WTC11 (cell line): ENCODE measurements around the gene MBD3L3. TPM values are rescaled to one million over a fixed set of nuclear protein-coding genes. Genes with fewer than 3 reads are reported as not detected.

Experiments used
- ATAC-seq: fragments of 200-7000 bp; cut with Tn5 transposase; 2 replicates; pipeline ENCODE4 v1.10.0; 2021; ENCODE audit warnings: mild to moderate bottlenecking, moderate library complexity
- CTCF ChIA-PET: fragments of 300-600 bp; sonication (Branson Sonifier 250); formaldehyde crosslinking; loops from one replicate; lab custom pipeline; 2021; ENCODE audit warnings: antibody characterized with exemption; lab: Charles Lee
- POLR2A ChIA-PET: fragments of 350-600 bp; sonication (Branson Sonifier 250); formaldehyde crosslinking; loops from one replicate; lab custom pipeline; 2021; ENCODE audit warnings: antibody characterized with exemption; lab: Charles Lee
- DNase-seq: peaks from one replicate; pipeline ENCODE4 v3.0.0; 2021; ENCODE audit warnings: low spot score
- H3K27ac Mint-ChIP-seq: 2 replicates; pipeline ENCODE4 v1.8.0; 2021; ENCODE audit warnings: mixed read lengths
- H3K27me3 Mint-ChIP-seq: 2 replicates; pipeline ENCODE4 v1.8.0; 2021; ENCODE audit warnings: low read depth, mild to moderate bottlenecking, moderate library complexity, mixed read lengths
- H3K36me3 Mint-ChIP-seq: 2 replicates; pipeline ENCODE4 v1.8.0; 2021; ENCODE audit warnings: mixed read lengths
- H3K4me1 Mint-ChIP-seq: 2 replicates; pipeline ENCODE4 v1.8.0; 2022; ENCODE audit warnings: mixed read lengths
- H3K4me3 Mint-ChIP-seq: 2 replicates; pipeline ENCODE4 v1.8.0; 2021; ENCODE audit warnings: mild to moderate bottlenecking, moderate library complexity, mixed read lengths
- H3K9me3 Mint-ChIP-seq: 2 replicates; pipeline ENCODE4 v1.8.0; 2021; ENCODE audit warnings: mixed read lengths
- CBFB ChIP-seq: sonication (generic); formaldehyde crosslinking; IDR thresholded peaks from 2 replicates; pipeline ENCODE4 v1.8.1; 2022; ENCODE audit warnings: mild to moderate bottlenecking, low read depth, missing genetic modification reagents
- E2F1 ChIP-seq: sonication (generic); formaldehyde crosslinking; IDR thresholded peaks from 2 replicates; pipeline ENCODE4 v1.8.0; 2022; ENCODE audit warnings: mild to moderate bottlenecking, missing genetic modification reagents
- ESRRA ChIP-seq: sonication (generic); formaldehyde crosslinking; IDR thresholded peaks from 2 replicates; pipeline ENCODE4 v1.8.1; 2022; ENCODE audit warnings: mild to moderate bottlenecking, missing genetic modification reagents, borderline replicate concordance
- GTF2I ChIP-seq: fragments of 250-450 bp; sonication (Bioruptor Pico); conservative IDR thresholded peaks from 2 replicates; pipeline ENCODE4 v1.4.0; 2021; ENCODE audit warnings: mild to moderate bottlenecking
- JAZF1 ChIP-seq: fragments of 250-450 bp; sonication (Bioruptor Pico); IDR thresholded peaks from 2 replicates; pipeline ENCODE4 v1.9.0; 2021; ENCODE audit warnings: moderate library complexity, mild to moderate bottlenecking, inconsistent platforms
- MAX ChIP-seq: sonication (generic); formaldehyde crosslinking; IDR thresholded peaks from 2 replicates; pipeline ENCODE4 v1.8.0; 2022; ENCODE audit warnings: mild to moderate bottlenecking, missing genetic modification reagents
- MLX ChIP-seq: sonication (generic); formaldehyde crosslinking; IDR thresholded peaks from 2 replicates; pipeline ENCODE4 v1.8.1; 2023; ENCODE audit warnings: mild to moderate bottlenecking, missing genetic modification reagents, moderate library complexity
- NFATC4 ChIP-seq: fragments of 250-450 bp; sonication (Bioruptor Pico); IDR thresholded peaks from 2 replicates; pipeline ENCODE4 v1.9.0; 2021; ENCODE audit warnings: mild to moderate bottlenecking
- NFE2L1 ChIP-seq: sonication (generic); formaldehyde crosslinking; IDR thresholded peaks from 2 replicates; pipeline ENCODE4 v1.8.1; 2023; ENCODE audit warnings: missing genetic modification reagents
- NFYB ChIP-seq: sonication (generic); formaldehyde crosslinking; conservative IDR thresholded peaks from 2 replicates; pipeline ENCODE4 v1.8.0; 2022; ENCODE audit warnings: low read depth, missing genetic modification reagents
- NR2C2 ChIP-seq: sonication (generic); formaldehyde crosslinking; IDR thresholded peaks from 2 replicates; pipeline ENCODE4 v1.8.0; 2022; ENCODE audit warnings: mild to moderate bottlenecking, missing genetic modification reagents
- SMAD3 ChIP-seq: sonication (generic); formaldehyde crosslinking; IDR thresholded peaks from 2 replicates; pipeline ENCODE4 v1.8.0; 2022; ENCODE audit warnings: missing genetic modification reagents, mild to moderate bottlenecking, borderline replicate concordance
- TEAD1 ChIP-seq: sonication (generic); formaldehyde crosslinking; IDR thresholded peaks from 2 replicates; pipeline ENCODE4 v1.8.0; 2022; ENCODE audit warnings: mild to moderate bottlenecking, missing genetic modification reagents
- TEAD4 ChIP-seq: sonication (generic); formaldehyde crosslinking; IDR thresholded peaks from 2 replicates; pipeline ENCODE4 v1.8.0; 2022; ENCODE audit warnings: mild to moderate bottlenecking, missing genetic modification reagents
- ZNF121 ChIP-seq: sonication (generic); formaldehyde crosslinking; IDR thresholded peaks from 2 replicates; pipeline ENCODE4 v1.8.0; 2023; ENCODE audit warnings: missing genetic modification reagents
- ZNF532 ChIP-seq: fragments of 250-450 bp; sonication (Bioruptor Pico); IDR thresholded peaks from 2 replicates; pipeline ENCODE4 v1.9.0; 2021; ENCODE audit warnings: mild to moderate bottlenecking, borderline replicate concordance
- total RNA-seq: library from RNA; stranded (reverse); gene quantifications from 3 replicates; pipeline ENCODE4 v1.2.3, GENCODE V29; 2021
- TF ChIP-seq, protein P1 (sequence below): sonication (generic); formaldehyde crosslinking; IDR thresholded peaks from 2 replicates; pipeline ENCODE4 v1.8.1; 2023; ENCODE audit warnings: mild to moderate bottlenecking, moderate library complexity, missing genetic modification reagents
- TF ChIP-seq, protein P2 (sequence below): sonication (generic); formaldehyde crosslinking; IDR thresholded peaks from 2 replicates; pipeline ENCODE4 v1.8.1; 2022; ENCODE audit warnings: mild to moderate bottlenecking, missing genetic modification reagents, moderate library complexity, borderline replicate concordance
- TF ChIP-seq, protein P3 (sequence below): sonication (generic); formaldehyde crosslinking; IDR thresholded peaks from 2 replicates; pipeline ENCODE4 v1.8.1; 2022; ENCODE audit warnings: low read depth, missing genetic modification reagents, borderline replicate concordance

MBD3L3 gene
- total RNA-seq, 1 experiment from 2014 or later = not detected

GRCh38 chr19:7101498-7102253 lies 43.2 kb upstream of the MBD3L3 start:
- ChIA-PET CTCF (interaction anchor here (0.6 to 2.9 kb wide), 34 partner anchors 18 to 697 kb away, joined by 3 to 34 read pairs (median 4); partner anchors contain the start of genes INSR, MCOLN1, PET100 and TRAPPC5), POLR2A (no interaction called here)
- TF ChIP-seq E2F1 (CRISPR knock-in tag) (no peak), JAZF1 (CRISPR knock-in tag) (no peak), NFATC4 (CRISPR knock-in tag) (no peak)
- ATAC-seq = no peak
- peaks cover 15% of the 10 kb centered on the region for H3K9me3 Mint-ChIP-seq
- DNase-seq = no peak
- peaks cover 3% of the 10 kb centered on the region; the same call in 1 of the 2 replicates for H3K27me3 Mint-ChIP-seq
- no peak overlapping the region for H3K27ac Mint-ChIP-seq
- peaks cover 11% of the 10 kb centered on the region for H3K36me3 Mint-ChIP-seq
- no peak overlapping the region for H3K4me3 Mint-ChIP-seq
- H3K4me1 Mint-ChIP-seq = peaks cover 13% of the 10 kb centered on the region

DNA sequence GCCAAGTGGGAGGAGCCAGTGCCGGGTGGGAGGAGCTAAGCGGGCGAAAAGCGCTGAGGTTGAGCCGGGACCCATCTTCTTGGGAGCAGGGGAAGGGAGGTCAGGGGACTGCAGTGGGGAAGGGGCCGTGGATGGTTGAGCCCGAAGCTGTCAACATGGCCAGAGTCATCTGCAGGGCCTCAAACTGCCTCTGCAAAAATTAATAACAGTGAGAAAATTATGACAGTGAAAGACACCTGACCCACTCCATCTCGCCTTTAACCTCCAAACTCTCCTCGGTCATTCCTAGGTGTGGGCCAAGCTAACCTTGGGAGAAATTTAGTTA lies 41.1 kb upstream of the MBD3L3 start:
- Mint-ChIP-seq H3K27ac (peak overlapping the region; percentile 72; the same call in 1 of the 2 replicates), H3K9me3 (peaks cover 28% of the 10 kb centered on the region), H3K36me3 (peaks cover 30% of the 10 kb centered on the region), H3K4me3 (peak overlapping the region; percentile 75), H3K4me1 (peaks cover 13% of the 10 kb centered on the region), H3K27me3 (peaks cover 7% of the 10 kb centered on the region)
- ATAC-seq (no peak), DNase-seq (peak; percentile 91)
- CTCF ChIA-PET = interaction anchor here (0.5 to 2.9 kb wide), 22 partner anchors 11 to 804 kb away, joined by 3 to 32 read pairs (median 4); partner anchors contain the start of genes MAP2K7, TRAPPC5 and ZNF557
- POLR2A ChIA-PET = interaction anchor here (0.6 to 1.8 kb wide), 7 partner anchors 19 to 255 kb away, joined by 3 to 5 read pairs (median 4); no protein-coding TSS in a partner anchor
- no peak for TF ChIP-seq CBFB
- no peak for TF ChIP-seq TEAD1 (CRISPR knock-in tag)
- no peak for TF ChIP-seq ZNF532
- TF ChIP-seq GTF2I (CRISPR knock-in tag) = no peak
- no peak for TF ChIP-seq TEAD4 (CRISPR knock-in tag)
- no peak for TF ChIP-seq ZNF121
- TF ChIP-seq, protein P1, sequence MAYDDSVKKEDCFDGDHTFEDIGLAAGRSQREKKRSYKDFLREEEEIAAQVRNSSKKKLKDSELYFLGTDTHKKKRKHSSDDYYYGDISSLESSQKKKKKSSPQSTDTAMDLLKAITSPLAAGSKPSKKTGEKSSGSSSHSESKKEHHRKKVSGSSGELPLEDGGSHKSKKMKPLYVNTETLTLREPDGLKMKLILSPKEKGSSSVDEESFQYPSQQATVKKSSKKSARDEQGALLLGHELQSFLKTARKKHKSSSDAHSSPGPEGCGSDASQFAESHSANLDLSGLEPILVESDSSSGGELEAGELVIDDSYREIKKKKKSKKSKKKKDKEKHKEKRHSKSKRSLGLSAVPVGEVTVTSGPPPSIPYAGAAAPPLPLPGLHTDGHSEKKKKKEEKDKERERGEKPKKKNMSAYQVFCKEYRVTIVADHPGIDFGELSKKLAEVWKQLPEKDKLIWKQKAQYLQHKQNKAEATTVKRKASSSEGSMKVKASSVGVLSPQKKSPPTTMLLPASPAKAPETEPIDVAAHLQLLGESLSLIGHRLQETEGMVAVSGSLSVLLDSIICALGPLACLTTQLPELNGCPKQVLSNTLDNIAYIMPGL (CRISPR knock-in tag) = no peak
- no peak for TF ChIP-seq MAX
- no peak for TF ChIP-seq NFYB
- TF ChIP-seq, protein P2, sequence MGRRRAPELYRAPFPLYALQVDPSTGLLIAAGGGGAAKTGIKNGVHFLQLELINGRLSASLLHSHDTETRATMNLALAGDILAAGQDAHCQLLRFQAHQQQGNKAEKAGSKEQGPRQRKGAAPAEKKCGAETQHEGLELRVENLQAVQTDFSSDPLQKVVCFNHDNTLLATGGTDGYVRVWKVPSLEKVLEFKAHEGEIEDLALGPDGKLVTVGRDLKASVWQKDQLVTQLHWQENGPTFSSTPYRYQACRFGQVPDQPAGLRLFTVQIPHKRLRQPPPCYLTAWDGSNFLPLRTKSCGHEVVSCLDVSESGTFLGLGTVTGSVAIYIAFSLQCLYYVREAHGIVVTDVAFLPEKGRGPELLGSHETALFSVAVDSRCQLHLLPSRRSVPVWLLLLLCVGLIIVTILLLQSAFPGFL = no peak
- no peak for TF ChIP-seq MLX (CRISPR knock-in tag)
- no peak for TF ChIP-seq SMAD3
- TF ChIP-seq ESRRA (CRISPR knock-in tag) = no peak
- TF ChIP-seq NFE2L1 = no peak
- TF ChIP-seq, protein P3, sequence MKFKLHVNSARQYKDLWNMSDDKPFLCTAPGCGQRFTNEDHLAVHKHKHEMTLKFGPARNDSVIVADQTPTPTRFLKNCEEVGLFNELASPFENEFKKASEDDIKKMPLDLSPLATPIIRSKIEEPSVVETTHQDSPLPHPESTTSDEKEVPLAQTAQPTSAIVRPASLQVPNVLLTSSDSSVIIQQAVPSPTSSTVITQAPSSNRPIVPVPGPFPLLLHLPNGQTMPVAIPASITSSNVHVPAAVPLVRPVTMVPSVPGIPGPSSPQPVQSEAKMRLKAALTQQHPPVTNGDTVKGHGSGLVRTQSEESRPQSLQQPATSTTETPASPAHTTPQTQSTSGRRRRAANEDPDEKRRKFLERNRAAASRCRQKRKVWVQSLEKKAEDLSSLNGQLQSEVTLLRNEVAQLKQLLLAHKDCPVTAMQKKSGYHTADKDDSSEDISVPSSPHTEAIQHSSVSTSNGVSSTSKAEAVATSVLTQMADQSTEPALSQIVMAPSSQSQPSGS (CRISPR knock-in tag) = no peak
- TF ChIP-seq NR2C2 = no peak
